ENCODE data around the gene SHISAL1.

DNA sequence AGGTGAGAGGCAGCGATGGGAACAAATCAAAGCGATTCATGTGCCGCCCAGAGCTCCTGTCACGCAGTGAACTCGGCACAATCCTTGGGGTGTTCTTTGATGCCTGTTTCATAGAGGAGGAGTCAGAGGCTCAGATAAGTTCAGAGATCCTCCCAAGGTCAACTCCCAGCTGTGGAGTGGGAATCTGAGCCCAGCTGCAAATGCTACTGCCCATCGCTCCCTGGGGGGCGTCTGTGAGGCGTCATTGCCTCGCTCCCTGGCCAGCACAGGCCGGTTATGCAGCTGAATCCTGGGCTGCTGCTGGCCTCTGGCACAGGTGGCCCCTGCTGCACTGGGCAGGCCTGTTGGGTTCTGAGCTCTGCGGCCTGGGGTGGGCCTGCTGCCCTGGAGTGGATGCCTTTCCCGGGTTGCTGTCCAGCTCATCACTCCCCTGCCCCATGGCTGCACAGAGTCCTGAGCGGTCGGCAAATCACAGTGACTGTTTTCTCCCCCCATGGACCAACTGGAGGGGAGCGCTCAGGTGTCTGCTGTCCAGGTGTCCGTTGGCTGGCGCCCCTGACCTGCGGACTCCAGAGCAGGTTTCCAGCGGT lies 36.3 kb upstream of the SHISAL1 start:
- TF ChIP-seq, protein P1, sequence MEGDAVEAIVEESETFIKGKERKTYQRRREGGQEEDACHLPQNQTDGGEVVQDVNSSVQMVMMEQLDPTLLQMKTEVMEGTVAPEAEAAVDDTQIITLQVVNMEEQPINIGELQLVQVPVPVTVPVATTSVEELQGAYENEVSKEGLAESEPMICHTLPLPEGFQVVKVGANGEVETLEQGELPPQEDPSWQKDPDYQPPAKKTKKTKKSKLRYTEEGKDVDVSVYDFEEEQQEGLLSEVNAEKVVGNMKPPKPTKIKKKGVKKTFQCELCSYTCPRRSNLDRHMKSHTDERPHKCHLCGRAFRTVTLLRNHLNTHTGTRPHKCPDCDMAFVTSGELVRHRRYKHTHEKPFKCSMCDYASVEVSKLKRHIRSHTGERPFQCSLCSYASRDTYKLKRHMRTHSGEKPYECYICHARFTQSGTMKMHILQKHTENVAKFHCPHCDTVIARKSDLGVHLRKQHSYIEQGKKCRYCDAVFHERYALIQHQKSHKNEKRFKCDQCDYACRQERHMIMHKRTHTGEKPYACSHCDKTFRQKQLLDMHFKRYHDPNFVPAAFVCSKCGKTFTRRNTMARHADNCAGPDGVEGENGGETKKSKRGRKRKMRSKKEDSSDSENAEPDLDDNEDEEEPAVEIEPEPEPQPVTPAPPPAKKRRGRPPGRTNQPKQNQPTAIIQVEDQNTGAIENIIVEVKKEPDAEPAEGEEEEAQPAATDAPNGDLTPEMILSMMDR (IDR thresholded peaks at IDR 0.05; ENCODE audit: borderline replicate concordance, extremely low read depth, low read length, poor library complexity, severe bottlenecking) = no peak
- no peak for TF ChIP-seq EZH2 (IDR thresholded peaks at IDR 0.05; ENCODE audit: borderline replicate concordance, low read depth, low read length, severe bottlenecking)
